GM20000 (cell line): ENCODE measurements around the gene CBX2.

Source experiments
- DNase-seq: peaks from one replicate; pipeline ENCODE4 v3.0.0; 2012; ENCODE audit warnings: low spot score
- TF ChIP-seq, protein P1 (sequence below): IDR thresholded peaks from 2 replicates; pipeline ENCODE4 v1.5.1; 2012; ENCODE audit warnings: mild to moderate bottlenecking, control low read depth; ENCODE audit errors: extremely low read depth, missing control alignments

The CBX2 gene

DNA sequence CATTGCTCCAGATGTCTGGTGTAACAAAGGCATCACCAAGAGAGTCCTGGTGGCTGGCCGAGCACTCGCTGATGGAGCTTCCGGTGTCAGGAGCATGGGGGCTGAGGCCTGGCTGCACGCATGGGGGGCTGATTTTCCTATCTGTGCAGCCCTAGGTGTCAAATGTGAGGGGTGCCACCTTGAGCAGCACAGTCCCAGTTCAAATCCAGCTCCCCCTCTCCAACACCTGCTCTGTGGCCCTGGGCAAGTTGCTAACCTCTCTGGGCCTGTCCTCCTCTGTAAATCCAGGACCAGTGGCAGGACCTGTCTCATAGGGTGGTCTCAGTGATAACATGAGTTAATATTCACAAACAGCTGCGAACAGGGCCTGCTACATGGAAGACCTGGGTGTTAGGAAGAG lies 34.3 kb upstream of the CBX2 start:
- DNase-seq: no peak
- TF ChIP-seq, protein P1, sequence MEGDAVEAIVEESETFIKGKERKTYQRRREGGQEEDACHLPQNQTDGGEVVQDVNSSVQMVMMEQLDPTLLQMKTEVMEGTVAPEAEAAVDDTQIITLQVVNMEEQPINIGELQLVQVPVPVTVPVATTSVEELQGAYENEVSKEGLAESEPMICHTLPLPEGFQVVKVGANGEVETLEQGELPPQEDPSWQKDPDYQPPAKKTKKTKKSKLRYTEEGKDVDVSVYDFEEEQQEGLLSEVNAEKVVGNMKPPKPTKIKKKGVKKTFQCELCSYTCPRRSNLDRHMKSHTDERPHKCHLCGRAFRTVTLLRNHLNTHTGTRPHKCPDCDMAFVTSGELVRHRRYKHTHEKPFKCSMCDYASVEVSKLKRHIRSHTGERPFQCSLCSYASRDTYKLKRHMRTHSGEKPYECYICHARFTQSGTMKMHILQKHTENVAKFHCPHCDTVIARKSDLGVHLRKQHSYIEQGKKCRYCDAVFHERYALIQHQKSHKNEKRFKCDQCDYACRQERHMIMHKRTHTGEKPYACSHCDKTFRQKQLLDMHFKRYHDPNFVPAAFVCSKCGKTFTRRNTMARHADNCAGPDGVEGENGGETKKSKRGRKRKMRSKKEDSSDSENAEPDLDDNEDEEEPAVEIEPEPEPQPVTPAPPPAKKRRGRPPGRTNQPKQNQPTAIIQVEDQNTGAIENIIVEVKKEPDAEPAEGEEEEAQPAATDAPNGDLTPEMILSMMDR: no peak

- DNase-seq: no peak
- TF ChIP-seq, protein P1: no peak
These were observed 32.3 kb upstream of the CBX2 start for GRCh38 chr17:79745641-79746105.

DNA sequence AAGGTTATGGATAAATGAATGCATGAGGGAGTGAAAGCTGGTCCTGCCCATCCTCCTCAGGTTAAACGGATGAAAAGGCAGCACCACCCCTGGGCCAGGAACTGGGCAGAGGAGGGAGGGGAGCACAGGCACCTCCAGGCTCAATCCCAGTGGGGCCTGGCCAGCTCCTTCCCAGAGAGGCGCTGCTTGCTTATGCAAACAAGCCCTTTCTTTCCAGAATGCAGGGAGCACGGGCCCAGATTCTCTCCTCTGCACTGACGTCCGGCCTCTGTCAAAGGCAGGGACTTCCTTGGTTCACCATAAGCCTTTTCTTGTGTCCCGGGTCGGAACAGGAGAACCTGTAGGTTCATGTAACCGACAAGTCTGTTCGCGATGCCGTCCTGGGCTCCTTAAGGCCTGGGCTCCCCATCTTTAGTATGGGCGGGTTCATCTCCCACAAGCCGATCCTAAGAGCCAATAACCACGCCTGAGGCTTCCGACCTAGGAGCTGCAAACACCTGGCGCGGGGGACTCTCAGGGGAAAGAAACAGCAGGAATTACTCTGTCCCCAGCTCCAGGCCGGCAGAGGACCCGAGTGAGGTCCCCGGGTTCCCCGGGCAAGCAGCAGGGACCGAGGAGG lies 30.9 kb upstream of the CBX2 start:
- TF ChIP-seq, protein P1: no peak
- DNase-seq: no peak

GRCh38 chr17:79747508-79748294 lies 30.2 kb upstream of the CBX2 start:
- TF ChIP-seq, protein P1: no peak
- DNase-seq: no peak

DNA sequence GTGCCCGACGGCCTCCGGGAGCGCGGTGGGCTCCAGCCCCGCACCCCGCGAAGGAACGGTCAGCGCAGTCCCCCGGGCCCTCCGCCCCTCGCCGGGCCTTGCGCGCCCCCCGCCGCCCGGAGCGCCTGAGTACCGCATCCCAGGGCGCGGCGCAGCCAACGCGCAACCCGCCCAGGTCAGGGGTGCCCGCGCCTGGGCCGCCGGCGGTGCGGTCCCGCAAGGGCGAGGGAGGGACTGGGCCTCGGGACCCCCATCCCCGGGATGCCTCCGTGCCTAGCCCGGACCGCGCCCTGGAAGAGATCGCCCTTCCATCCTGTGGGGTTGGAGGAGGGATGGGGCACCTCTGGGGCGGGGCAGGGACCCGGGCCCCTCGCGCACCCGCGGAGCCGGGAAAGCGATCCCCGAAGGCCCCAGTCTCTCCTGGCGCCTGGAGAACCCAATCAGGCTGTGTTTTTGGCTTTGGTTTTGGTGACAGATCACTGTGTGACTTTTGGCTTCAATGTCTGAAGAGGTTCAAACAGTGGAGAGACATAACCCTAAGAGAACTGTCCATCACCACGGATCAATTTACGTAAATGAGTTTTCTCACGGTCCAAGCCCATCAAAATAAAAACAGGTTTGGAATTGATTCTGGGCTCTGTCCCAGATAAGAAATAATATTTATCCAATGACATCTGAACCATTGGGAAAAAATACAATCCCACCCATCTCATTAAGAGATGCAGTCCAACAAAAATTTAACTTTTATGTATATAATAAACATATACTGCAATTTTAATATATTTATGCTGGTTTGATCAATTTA lies 29.5 kb upstream of the CBX2 start:
- TF ChIP-seq, protein P1: no peak
- DNase-seq: no peak

DNA sequence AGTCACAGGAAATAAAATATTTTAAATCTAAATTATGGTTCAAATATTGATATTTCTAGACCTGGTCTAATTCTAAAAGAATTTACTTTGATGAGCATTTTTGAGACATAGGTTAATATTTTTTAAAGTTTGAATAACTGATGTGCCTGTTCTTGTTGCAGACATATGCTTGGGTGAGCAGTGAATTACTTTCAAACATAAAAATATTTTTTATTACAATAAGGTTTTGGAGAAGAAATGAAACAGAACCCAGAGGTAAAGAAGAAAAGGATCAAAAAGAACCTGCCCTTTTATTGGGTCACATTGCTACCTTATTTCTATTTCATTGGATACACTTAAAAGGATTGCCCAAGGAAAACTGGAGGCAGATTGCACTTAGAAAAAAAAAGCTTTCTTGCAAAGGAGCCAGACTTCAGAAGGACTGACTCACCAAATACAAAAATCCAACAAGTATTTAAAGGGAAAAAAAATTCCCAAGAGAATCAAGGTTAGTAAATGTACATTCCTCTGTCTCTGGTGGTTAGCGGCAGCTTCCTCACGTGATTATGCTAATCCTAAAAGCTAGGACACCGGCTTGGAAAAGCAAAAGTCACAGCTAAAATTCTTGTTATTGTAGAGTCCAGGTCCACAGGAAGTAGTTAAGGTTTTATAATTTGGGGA lies 28.7 kb upstream of the CBX2 start:
- TF ChIP-seq, protein P1: no peak
- DNase-seq: no peak
